IMR-90 (cell line): ENCODE results near the gene NDST1. TPM values are rescaled to one million over a fixed set of nuclear protein-coding genes. Genes with fewer than 3 reads are reported as not detected.

ENCODE experiments used
- ATAC-seq: fragments of 200-7000 bp; cut with Tn5 transposase; 2 replicates; pipeline ENCODE4 v1.9.1; 2020; ENCODE audit warnings: low read depth, mild to moderate bottlenecking, moderate library complexity
- BruUV-seq: library from RNA; stranded (reverse); fragments of 400-500 nt; replicated peaks from 2 replicates; lab custom pipeline; 2021; lab: Mats Ljungman, UMichigan
- CTCF ChIA-PET: fragments of 300-600 bp; formaldehyde crosslinking; extraction: SDS; loops from one replicate; lab custom pipeline; 2021; ENCODE audit warnings: antibody characterized with exemption; lab: Yijun Ruan, JAX
- POLR2A ChIA-PET: fragments of 300-600 bp; sonication (Branson Sonifier 250); formaldehyde crosslinking; loops from one replicate; lab custom pipeline; 2022; ENCODE audit warnings: antibody characterized with exemption; ENCODE audit not compliant: unreplicated experiment; lab: Charles Lee
- DNase-seq: peaks from one replicate; pipeline ENCODE4 v3.0.0; 2013
- H2AFZ ChIP-seq: replicated peaks from 2 replicates; pipeline ENCODE3; 2013; ENCODE audit warnings: low read length, mild to moderate bottlenecking; ENCODE audit not compliant: poor library complexity
- H2AK5ac ChIP-seq: 2 replicates; pipeline ENCODE4 v1.6.1; 2013; ENCODE audit warnings: low read depth, low read length, inconsistent platforms
- H2AK9ac ChIP-seq: replicated peaks from 2 replicates; pipeline ENCODE3; 2013; ENCODE audit warnings: mild to moderate bottlenecking, low read depth, low read length, moderate library complexity; ENCODE audit not compliant: poor library complexity
- H2BK120ac ChIP-seq: 2 replicates; pipeline ENCODE4 v1.6.1; 2013; ENCODE audit warnings: low read depth, low read length, inconsistent platforms
- H2BK15ac ChIP-seq: 3 replicates; pipeline ENCODE4 v1.6.1; 2013; ENCODE audit warnings: low read depth, low read length, inconsistent platforms
- H2BK20ac ChIP-seq: 2 replicates; pipeline ENCODE4 v1.6.1; 2013; ENCODE audit warnings: low read depth, mild to moderate bottlenecking, inconsistent platforms, low read length, moderate library complexity
- H2BK5ac ChIP-seq: 2 replicates; pipeline ENCODE4 v1.6.1; 2013; ENCODE audit warnings: mild to moderate bottlenecking, low read depth, low read length, inconsistent platforms; ENCODE audit not compliant: poor library complexity, severe bottlenecking
- H3K14ac ChIP-seq: replicated peaks from 2 replicates; pipeline ENCODE4 v1.6.1; 2013; ENCODE audit warnings: low read depth, low read length, inconsistent platforms
- H3K18ac ChIP-seq: 2 replicates; pipeline ENCODE4 v1.6.1; 2013; ENCODE audit warnings: low read depth, low read length, control low read depth
- H3K23ac ChIP-seq: 2 replicates; pipeline ENCODE4 v1.6.1; 2013; ENCODE audit warnings: low read depth, low read length, inconsistent platforms
- H3K27ac ChIP-seq: 2 replicates; pipeline ENCODE4 v1.5.1; 2013; ENCODE audit warnings: mild to moderate bottlenecking, control low read depth, low read length; ENCODE audit not compliant: insufficient read depth
- H3K27me3 ChIP-seq: 2 replicates; pipeline ENCODE4 v1.6.1; 2013; ENCODE audit warnings: low read length; ENCODE audit not compliant: control insufficient read depth, insufficient read depth
- H3K36me3 ChIP-seq: 2 replicates; pipeline ENCODE4 v1.6.1; 2013; ENCODE audit warnings: low read length, mixed read lengths; ENCODE audit not compliant: control insufficient read depth, insufficient read depth
- H3K4ac ChIP-seq: 2 replicates; pipeline ENCODE4 v1.6.1; 2013; ENCODE audit warnings: low read depth, low read length, inconsistent platforms
- H3K4me1 ChIP-seq: 2 replicates; pipeline ENCODE4 v1.6.1; 2013; ENCODE audit warnings: low read length, mixed read lengths; ENCODE audit not compliant: control insufficient read depth, insufficient read depth
- H3K4me2 ChIP-seq: 2 replicates; pipeline ENCODE4 v1.6.1; 2013; ENCODE audit warnings: low read depth, mild to moderate bottlenecking, control low read depth, low read length, moderate library complexity
- H3K4me3 ChIP-seq: 2 replicates; pipeline ENCODE4 v1.5.1; 2013; ENCODE audit warnings: low read depth, mild to moderate bottlenecking, control low read depth, low read length, moderate library complexity; ENCODE audit not compliant: insufficient read depth
- H3K56ac ChIP-seq: 2 replicates; pipeline ENCODE4 v1.6.1; 2013; ENCODE audit warnings: low read length, inconsistent platforms; ENCODE audit not compliant: insufficient read depth; ENCODE audit errors: extremely low read depth
- H3K79me1 ChIP-seq, 2 experiments: 2 replicates each; pipeline ENCODE4 v1.6.1; 2013; ENCODE audit warnings: low read length in 2 of 2, inconsistent platforms in 1 of 2, low read depth in 1 of 2
- H3K9ac ChIP-seq: 2 replicates; pipeline ENCODE4 v1.6.1; 2013; ENCODE audit warnings: low read depth, low read length, control low read depth
- H3K9me1 ChIP-seq: 2 replicates; pipeline ENCODE4 v1.6.1; 2013; ENCODE audit warnings: low read length, inconsistent platforms; ENCODE audit not compliant: insufficient read depth
- H3K9me3 ChIP-seq: 2 replicates; pipeline ENCODE4 v1.6.1; 2013; ENCODE audit warnings: low read length; ENCODE audit not compliant: control insufficient read depth, insufficient read depth
- H4K20me1 ChIP-seq: 2 replicates; pipeline ENCODE4 v1.6.1; 2013; ENCODE audit warnings: low read length, inconsistent platforms; ENCODE audit not compliant: insufficient read depth
- H4K5ac ChIP-seq: 2 replicates; pipeline ENCODE4 v1.6.1; 2013; ENCODE audit warnings: mild to moderate bottlenecking, low read depth, low read length, control low read depth
- H4K8ac ChIP-seq, 2 experiments: 2 replicates each; pipeline ENCODE4 v1.6.1; 2013; ENCODE audit warnings: low read depth in 2 of 2, low read length in 2 of 2, control low read depth in 1 of 2, inconsistent platforms in 1 of 2
- H4K91ac ChIP-seq: 2 replicates; pipeline ENCODE4 v1.6.1; 2013; ENCODE audit warnings: low read depth, low read length, inconsistent platforms; ENCODE audit not compliant: insufficient read depth
- BHLHE40 ChIP-seq: fragments of 150-350 bp; IDR thresholded peaks from 2 replicates; pipeline ENCODE4 v1.6.1; 2016; ENCODE audit warnings: mild to moderate bottlenecking, low read depth, low read length
- CEBPB ChIP-seq: IDR thresholded peaks from 2 replicates; pipeline ENCODE4 v1.6.1; 2012; ENCODE audit warnings: low read depth, low read length, improper control_type of control experiment
- CHD1 ChIP-seq: IDR thresholded peaks from 2 replicates; pipeline ENCODE4 v1.6.1; 2012; ENCODE audit warnings: low read depth, low read length, improper control_type of control experiment
- ELK1 ChIP-seq: fragments of 150-350 bp; IDR thresholded peaks from 2 replicates; pipeline ENCODE4 v1.6.1; 2016; ENCODE audit warnings: low read depth, mild to moderate bottlenecking, low read length, moderate library complexity, borderline replicate concordance
- FOS ChIP-seq: fragments of 150-350 bp; IDR thresholded peaks from 2 replicates; pipeline ENCODE4 v1.6.1; 2016; ENCODE audit warnings: low read depth, low read length
- MAFK ChIP-seq: IDR thresholded peaks from 2 replicates; pipeline ENCODE4 v1.6.1; 2012; ENCODE audit warnings: low read depth, low read length, improper control_type of control experiment
- MAZ ChIP-seq: IDR thresholded peaks from 2 replicates; pipeline ENCODE4 v1.6.1; 2012; ENCODE audit warnings: low read depth, mild to moderate bottlenecking, low read length, improper control_type of control experiment, moderate library complexity, borderline replicate concordance
- MXI1 ChIP-seq: IDR thresholded peaks from 2 replicates; pipeline ENCODE4 v1.6.1; 2012; ENCODE audit warnings: low read depth, mild to moderate bottlenecking, low read length, moderate library complexity, borderline replicate concordance
- NFE2L2 ChIP-seq: fragments of 150-350 bp; IDR thresholded peaks from 2 replicates; pipeline ENCODE4 v1.6.1; 2016; ENCODE audit warnings: low read depth, mild to moderate bottlenecking, low read length
- POLR2A ChIP-seq: IDR thresholded peaks from 2 replicates; pipeline ENCODE4 v1.6.1; 2012; ENCODE audit warnings: mild to moderate bottlenecking, low read depth, low read length
- RAD21 ChIP-seq: IDR thresholded peaks from 2 replicates; pipeline ENCODE4 v1.6.1; 2012; ENCODE audit warnings: low read length, improper control_type of control experiment
- RCOR1 ChIP-seq: IDR thresholded peaks from 2 replicates; pipeline ENCODE4 v1.6.1; 2012; ENCODE audit warnings: mild to moderate bottlenecking, low read length, improper control_type of control experiment; ENCODE audit not compliant: insufficient replicate concordance
- RFX5 ChIP-seq: IDR thresholded peaks from 2 replicates; pipeline ENCODE4 v1.8.0; 2012; ENCODE audit warnings: low read depth, mild to moderate bottlenecking, low read length, moderate library complexity
- SMC3 ChIP-seq: fragments of 150-350 bp; IDR thresholded peaks from 2 replicates; pipeline ENCODE4 v1.6.1; 2016; ENCODE audit warnings: low read depth, mild to moderate bottlenecking, antibody characterized with exemption, low read length, moderate library complexity
- USF2 ChIP-seq: fragments of 150-350 bp; IDR thresholded peaks from 2 replicates; pipeline ENCODE4 v1.6.1; 2017; ENCODE audit warnings: mild to moderate bottlenecking, antibody characterized with exemption, low read length, low read depth
- WGBS, 2 experiments: methylation state at CpG; one replicate each; pipeline versions ENCODE4 v1.1.5 to v1.1.7; 2013; ENCODE audit warnings: missing lambda C conversion rate in 2 of 2; ENCODE audit not compliant: insufficient read length in 1 of 2; ENCODE audit errors: extremely low coverage in 2 of 2; 5-methylcytosine and 5-hydroxymethylcytosine counted together
- dilution Hi-C: fragments of 300-500 bp; cut with HindIII; formaldehyde crosslinking; loops from one replicate; pipeline ENCODE4 v1.14.3; 2018; ENCODE audit warnings: low sequenced_read_pairs; ENCODE audit not compliant: unreplicated experiment
- in situ Hi-C: fragments of 300-500 bp; cut with MboI; formaldehyde crosslinking; loops from 3 replicates; pipeline ENCODE4 v1.14.3; 2019; ENCODE audit warnings: low sequenced_read_pairs, inconsistent platforms, mixed read lengths
- intact Hi-C: fragments of 100-400 bp; cut with micrococcal nuclease; formaldehyde crosslinking; loops from 2 replicates; pipeline ENCODE4 v1.10.0; 2022
- polyA plus RNA-seq, 3 experiments: library from polyadenylated mRNA; depleted of rRNA; stranded (reverse); fragments of >200 nt; gene quantifications; 2 replicates each; pipeline ENCODE4 v1.2.3, GENCODE V29; 2012; ENCODE audit warnings: low replicate concordance in 1 of 3
- total RNA-seq: library from RNA; depleted of rRNA; stranded (reverse); fragments of >200 nt; gene quantifications from 2 replicates; pipeline ENCODE4 v1.2.3, GENCODE V29; 2012

Gene NDST1
- total and polyA plus RNA-seq, 2 of the 4 experiments (the other 2 are of a cell fraction) = 30.5 to 80.4 TPM

- no peak overlapping the region for H3K4me3 ChIP-seq
- H4K91ac ChIP-seq = no peak overlapping the region
- H2AK5ac ChIP-seq = no peak overlapping the region
- no peak overlapping the region for H3K18ac ChIP-seq
- H3K79me1 ChIP-seq = no peaks in the 10 kb centered on the region
- no peak overlapping the region for H3K9ac ChIP-seq
- no peak overlapping the region for H3K23ac ChIP-seq
- H2BK5ac ChIP-seq = no peak overlapping the region
- no peaks in the 10 kb centered on the region for H3K9me1 ChIP-seq
- WGBS, 2 experiments = 74% methylated on average over 7 of the region's 12 CpGs; no CpG with 5 or more reads in 1 of the 2 experiments
- ChIA-PET POLR2A (no interaction called here), CTCF (interaction anchor here (1.6 kb wide), 1 partner anchor 11 kb away, joined by 4 read pairs; no protein-coding TSS in a partner anchor)
- H3K14ac ChIP-seq = no peak overlapping the region
- no peak overlapping the region for H3K4me2 ChIP-seq
- no peak overlapping the region for H2BK20ac ChIP-seq
- H2AK9ac ChIP-seq = no peak overlapping the region
- no peak overlapping the region for H2BK120ac ChIP-seq
- no peak overlapping the region for H2BK15ac ChIP-seq
- peaks cover 16% of the 10 kb centered on the region for H3K4me1 ChIP-seq
- no peak overlapping the region for H3K56ac ChIP-seq
- in situ Hi-C loops = no loop called here
- no peak overlapping the region for H3K4ac ChIP-seq
- no peak overlapping the region for H3K27ac ChIP-seq
- ATAC-seq (no peak), DNase-seq (no peak)
- dilution Hi-C loops = no loop called here
- no TSS peak for BruUV-seq
- peaks cover 12% of the 10 kb centered on the region for H3K27me3 ChIP-seq
- H4K5ac ChIP-seq = no peak overlapping the region
- H4K20me1 ChIP-seq = no peaks in the 10 kb centered on the region
- no peak overlapping the region for H2AFZ ChIP-seq
- no peak overlapping the region for H4K8ac ChIP-seq
- no peaks in the 10 kb centered on the region for H3K9me3 ChIP-seq
- H3K36me3 ChIP-seq = no peaks in the 10 kb centered on the region
- intact Hi-C loops = no loop called here
- TF ChIP-seq RCOR1 (no peak), SMC3 (no peak), NFE2L2 (no peak), USF2 (no peak), CEBPB (no peak), POLR2A (no peak), FOS (no peak), RAD21 (no peak), BHLHE40 (no peak), MAFK (no peak), ELK1 (no peak), MAZ (no peak), RFX5 (no peak), MXI1 (no peak), CHD1 (no peak)
Measured at GRCh38 chr5:150584556-150585335, 76.8 kb downstream of the NDST1 start.
